HG03097 (cell line): ENCODE data around the gene PDE10A.

Experiments used
- ATAC-seq: cut with Tn5 transposase; IDR thresholded peaks from one replicate; pipeline ENCODE4 v1.9.1; 2021; ENCODE audit not compliant: unreplicated experiment, low FRiP score

Gene PDE10A

DNA sequence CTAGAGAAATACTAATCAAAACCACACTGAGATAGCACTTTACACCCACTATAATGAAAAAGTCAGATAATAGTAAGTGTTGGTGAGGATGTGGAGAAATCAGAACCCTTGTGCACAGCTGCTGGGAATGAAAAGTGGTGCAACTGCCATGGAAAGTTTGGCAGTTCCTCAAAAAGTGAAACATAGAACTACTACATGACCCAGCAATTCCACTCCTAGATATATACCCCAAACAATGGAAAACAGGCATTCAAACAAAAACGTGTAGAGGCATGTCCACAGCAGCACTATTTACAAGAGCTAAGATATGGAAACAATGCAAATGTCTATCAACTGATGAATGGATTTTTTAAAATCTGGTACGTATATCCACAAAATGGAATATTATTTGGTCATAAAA lies 236.1 kb downstream of the PDE10A start:
- no peak for ATAC-seq

DNA sequence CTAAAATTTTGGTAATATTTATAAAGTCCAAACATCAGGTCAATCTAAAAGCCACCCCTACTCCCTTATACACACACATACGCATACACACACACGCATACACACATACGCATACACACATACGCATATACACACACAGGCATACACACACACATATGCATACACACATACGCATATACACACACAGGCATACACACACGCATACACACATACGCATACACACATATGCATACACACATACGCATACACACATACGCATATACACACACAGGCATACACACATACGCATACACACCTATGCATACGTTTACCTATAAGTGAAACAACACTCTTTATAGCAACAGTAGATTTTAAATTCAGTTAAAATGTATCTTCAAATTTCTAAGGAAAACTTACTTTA lies 240.8 kb downstream of the PDE10A start:
- ATAC-seq, result no peak

DNA sequence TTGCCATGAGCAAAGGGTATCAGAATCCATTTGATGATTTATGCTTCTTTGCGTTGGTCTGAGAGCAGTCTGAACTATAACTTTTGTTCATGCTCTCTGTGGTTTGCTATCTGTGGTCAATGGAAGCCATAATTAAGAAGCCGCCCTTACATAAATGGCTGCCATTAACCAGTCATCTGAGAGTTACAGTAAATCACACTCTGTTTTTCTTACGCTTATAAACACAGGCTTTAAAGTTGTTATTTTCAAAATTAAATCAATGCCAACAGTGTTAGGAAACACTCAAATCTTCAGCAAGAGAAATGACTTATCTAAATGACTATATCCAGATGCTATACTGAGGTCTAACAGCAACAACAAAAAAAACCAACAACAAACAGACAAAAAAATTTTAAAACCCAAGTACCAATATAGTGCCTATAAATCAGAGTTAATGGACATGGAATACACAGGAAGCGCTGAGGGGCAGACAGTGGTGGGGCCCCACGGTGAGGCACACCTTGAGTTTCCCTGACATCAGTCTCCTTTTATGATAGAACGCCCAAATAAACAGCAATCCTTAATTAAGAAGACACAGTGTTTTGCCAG lies 245.7 kb downstream of the PDE10A start:
- ATAC-seq, result no peak

DNA sequence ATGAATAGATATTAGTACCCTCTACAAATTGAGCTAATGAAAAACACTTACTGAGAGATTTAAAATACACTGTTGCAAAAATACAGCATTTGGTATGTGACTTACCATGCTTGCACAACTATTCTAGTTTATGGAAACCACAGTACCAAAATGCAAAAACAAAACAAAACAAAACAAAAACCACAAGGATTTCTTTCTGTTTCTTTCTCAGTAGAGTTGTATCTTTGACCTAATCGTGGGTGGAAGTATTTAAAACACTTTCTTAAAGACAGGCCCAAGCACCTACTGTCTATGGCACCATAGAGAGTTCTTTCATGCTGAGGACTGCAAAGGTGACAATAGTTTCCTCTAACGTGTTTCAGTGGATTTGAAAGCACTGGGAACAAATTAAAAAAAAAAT lies 258.3 kb downstream of the PDE10A start:
- ATAC-seq, result no peak

GRCh38 chr6:165404296-165404695 lies 258.7 kb downstream of the PDE10A start:
- no peak for ATAC-seq

- no peak for ATAC-seq
Observed at GRCh38 chr6:165403006-165403595, 259.9 kb downstream of the PDE10A start.

DNA sequence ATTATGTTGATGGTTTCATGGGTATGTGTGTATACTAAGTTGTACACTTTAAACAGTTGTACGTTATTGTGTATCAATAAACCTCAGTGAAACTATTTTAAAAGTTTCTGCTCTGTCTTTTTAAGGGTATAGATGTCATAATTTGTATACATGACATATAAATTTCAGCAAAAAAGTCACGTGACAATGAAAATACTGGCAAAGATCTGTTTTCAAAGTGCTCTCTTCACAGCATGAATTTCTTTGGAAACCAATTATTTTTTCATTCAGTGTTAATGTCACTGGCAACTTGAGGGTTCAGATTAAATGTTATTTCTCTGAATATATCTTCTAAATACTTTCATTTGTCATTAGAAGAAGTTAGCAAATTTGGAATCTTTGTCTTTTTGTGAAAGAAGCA lies 261.9 kb downstream of the PDE10A start:
- no peak for ATAC-seq

DNA sequence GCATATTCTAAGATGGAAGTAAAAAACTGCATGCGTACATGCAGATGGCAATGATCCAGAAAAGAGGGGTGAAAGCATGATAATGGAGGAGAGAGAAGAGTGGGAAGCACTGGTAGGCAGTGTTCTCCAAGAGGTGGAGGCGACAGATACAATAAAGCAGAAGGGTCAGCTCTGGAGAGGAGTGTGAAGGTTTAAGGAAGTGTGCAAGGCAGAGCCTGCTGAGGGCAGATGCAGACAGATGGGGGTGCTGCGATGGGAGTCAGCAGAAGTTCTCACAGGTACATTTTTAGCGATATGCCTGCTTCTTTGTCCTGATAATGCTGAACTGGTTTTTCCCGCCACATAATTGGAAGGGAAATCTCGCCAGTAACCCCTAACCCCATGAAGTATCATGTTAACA lies 272.6 kb downstream of the PDE10A start:
- no peak for ATAC-seq

DNA sequence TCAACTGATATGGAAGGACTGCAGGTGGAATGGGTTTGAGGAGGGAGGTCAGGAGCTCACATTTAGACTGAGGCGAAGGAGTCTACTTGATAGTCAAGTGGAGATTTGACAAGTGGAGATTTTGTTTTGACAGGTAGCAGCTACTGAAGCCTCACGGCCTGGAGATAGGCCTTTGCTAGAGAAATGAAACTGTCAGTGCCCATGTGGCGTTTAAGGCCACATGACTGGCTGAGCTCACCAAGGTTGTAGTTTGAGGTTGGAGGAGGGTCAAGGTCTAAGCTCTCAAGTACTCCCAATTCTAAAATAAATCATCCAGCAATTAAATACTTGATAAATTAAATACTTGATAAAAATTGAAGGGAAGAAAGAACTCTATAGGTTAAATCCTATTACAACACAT lies 273.5 kb downstream of the PDE10A start:
- ATAC-seq, result no peak

- ATAC-seq, result no peak
Observed at GRCh38 chr6:165383323-165383722, 279.7 kb downstream of the PDE10A start.

- ATAC-seq, result no peak
Observed at GRCh38 chr6:165376100-165376499, 286.9 kb downstream of the PDE10A start.

GRCh38 chr6:165365371-165365770 lies 297.7 kb downstream of the PDE10A start:
- ATAC-seq, result no peak

DNA sequence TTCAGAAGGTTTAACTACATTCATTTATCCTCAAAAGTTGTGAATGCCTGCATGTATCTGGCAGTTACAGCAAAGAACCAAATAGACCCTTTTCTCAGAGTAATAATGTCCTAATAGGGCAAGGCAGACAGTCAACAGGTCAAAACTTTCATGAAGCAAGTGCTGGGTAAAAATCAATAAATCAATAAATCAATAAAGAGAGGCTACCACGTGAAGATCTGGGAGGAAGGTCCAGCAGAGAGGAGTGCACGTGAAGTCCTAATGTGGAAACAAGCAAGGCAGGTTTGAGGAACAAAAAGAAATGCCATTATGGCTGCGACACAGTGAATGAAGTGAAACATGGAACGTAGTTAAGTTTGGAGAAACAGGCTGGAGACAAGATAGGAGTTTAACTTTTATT lies 317.3 kb downstream of the PDE10A start:
- no peak for ATAC-seq

DNA sequence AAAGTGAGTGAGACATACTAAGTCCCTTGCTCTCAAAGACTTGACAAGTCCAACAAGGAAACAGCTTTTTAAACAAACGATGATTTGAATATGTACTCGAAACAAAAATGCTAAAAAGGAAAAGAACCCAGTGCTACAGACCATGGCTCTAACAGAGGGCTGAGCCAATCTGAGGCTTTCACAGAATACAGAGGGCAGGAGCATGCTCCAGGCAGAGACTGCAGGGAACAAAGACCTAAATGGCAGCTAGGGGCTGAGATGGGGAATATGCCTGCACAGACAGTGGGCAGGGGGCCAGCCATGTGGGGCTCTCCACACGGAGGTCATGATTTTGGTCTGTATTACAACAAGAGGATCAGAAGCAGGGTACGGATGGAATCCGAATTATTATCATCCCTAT lies 322.5 kb downstream of the PDE10A start:
- no peak for ATAC-seq

DNA sequence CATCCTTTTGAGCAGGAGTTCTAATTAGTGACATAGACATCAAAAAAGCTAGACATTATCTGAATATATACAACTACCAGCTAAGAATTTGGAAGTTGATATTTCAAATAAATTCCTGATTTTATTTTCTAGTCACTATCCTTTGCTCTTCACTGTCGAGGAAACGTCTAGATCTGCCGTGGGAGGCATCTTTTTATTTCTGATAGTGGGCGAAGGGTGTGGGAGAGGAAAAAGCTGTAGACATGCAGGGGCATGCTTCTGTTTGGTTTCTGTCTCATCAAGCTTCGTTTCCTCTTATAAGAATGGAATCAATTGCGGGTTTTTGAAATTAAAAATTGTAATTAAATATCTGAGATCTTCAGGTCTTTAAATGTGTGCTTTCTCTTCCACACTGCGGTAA lies 337.4 kb downstream of the PDE10A start:
- no peak for ATAC-seq

- no peak for ATAC-seq
Observed at GRCh38 chr6:165321555-165322145, 341.4 kb downstream of the PDE10A start.

GRCh38 chr6:165321150-165321549 lies 341.9 kb downstream of the PDE10A start:
- no peak for ATAC-seq

- no peak for ATAC-seq
Observed at GRCh38 chr6:165317723-165318122, 345.3 kb downstream of the PDE10A start.

GRCh38 chr6:165308926-165309731 lies 353.9 kb downstream of the PDE10A start, which contains the start of gene C6orf118:
C6orf118 (minus strand) TSS chr6:165309605; CDS start chr6:165309586, 19 bp downstream.
- no peak for ATAC-seq

GRCh38 chr6:165306955-165307354 lies 356.1 kb downstream of the PDE10A start:
- ATAC-seq, result no peak
